OCI-LY1 (cell line): Measurements from ENCODE around the gene XRN1.

Experiments
- CTCF ChIP-seq: fragments of 200-600 bp; sonication (generic), shearing (Covaris generic); IDR thresholded peaks from 2 replicates; pipeline ENCODE4 v1.5.1; 2017; ENCODE audit warnings: mild to moderate bottlenecking, antibody characterized with exemption, low read length, moderate library complexity, mixed read lengths
- EZH2 ChIP-seq: fragments of 200-600 bp; sonication (generic), shearing (Covaris generic); IDR thresholded peaks from 2 replicates; pipeline ENCODE4 v1.8.0; 2017; ENCODE audit warnings: borderline replicate concordance, mixed run types, mild to moderate bottlenecking, antibody characterized with exemption, low read length, moderate library complexity, mixed read lengths

DNA sequence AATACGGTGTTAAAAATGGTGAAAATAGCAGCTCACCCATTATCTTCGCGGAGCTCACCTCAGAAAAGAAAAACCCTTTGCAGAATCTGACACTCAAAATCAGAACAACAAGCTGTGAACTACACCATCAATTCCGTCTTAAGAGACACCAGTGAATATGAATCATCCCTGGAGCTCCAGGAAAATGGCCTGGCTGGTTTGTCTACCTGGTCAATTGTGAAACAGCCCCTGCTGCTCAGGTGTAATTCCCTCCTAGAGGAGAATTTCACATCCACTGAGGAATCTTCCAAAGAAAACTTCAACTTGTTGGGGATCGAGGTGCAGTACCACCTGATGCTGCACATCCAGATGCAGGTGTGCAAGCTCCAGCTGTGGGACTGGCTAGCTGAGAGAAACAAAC is 3.0 kb upstream of the XRN1 start:
- no peak for TF ChIP-seq EZH2
- no peak for TF ChIP-seq CTCF
